GM19193 (cell line): Measurements from ENCODE around the gene EFCAB10.

Experiments
- POLR2A ChIP-seq: IDR thresholded peaks from 4 replicates; pipeline ENCODE4 v1.6.1; 2011; ENCODE audit not compliant: insufficient read depth, insufficient read length; ENCODE audit errors: extremely low read depth

EFCAB10 gene

DNA sequence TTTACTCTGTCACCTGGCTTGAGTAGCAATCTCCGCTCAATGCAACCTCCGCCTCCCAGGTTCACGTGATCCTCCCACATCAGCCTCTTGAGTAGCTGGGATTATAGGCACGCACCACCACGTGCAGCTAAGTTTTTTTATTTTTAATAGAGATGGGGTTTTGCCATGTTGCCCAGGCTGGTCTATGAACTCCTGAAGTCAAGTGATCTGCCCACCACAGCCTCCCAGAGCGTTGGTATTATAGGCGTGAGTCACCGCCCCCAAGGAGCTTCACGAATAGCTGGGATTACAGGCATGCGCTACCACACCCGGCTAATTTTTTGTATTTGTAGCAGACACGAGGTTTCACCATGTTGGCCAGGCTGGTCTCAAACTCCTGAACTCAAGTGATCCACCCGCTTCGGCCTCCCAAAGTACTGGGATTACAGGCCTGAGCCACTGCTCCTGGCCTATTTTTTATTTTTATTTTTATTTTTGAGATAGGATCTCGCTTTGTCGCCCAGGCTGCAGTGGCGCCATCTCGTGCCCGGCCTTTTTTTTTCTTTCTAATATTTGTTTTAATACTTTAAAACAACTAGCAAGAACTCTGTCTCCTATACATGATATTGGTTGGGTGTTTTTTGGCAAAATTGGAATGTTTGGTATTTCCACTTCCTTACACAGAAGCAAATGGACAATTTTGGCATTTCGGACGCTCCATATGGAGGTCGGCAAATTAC, 1.1 kb downstream of the EFCAB10 start:
- TF ChIP-seq POLR2A = no peak

DNA sequence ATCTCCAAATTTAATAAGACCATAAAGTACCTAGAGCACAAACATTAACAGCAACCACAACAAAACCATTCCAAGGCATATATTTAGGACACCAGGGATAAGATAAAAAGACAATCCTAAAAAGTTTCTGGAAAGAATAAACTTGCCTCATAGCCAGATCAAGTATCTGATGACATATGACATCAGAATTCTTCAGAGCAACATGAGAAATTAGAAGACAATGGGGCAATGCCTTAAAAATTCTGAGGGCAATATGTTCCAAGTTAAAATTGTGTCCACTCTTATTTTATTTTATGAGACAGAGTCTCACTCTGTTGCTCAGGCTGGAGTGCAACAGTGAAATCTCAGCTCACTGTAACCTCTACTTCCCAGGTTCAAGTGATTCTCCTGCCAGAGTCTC, 2.8 kb downstream of the EFCAB10 start:
- TF ChIP-seq POLR2A = no peak

DNA sequence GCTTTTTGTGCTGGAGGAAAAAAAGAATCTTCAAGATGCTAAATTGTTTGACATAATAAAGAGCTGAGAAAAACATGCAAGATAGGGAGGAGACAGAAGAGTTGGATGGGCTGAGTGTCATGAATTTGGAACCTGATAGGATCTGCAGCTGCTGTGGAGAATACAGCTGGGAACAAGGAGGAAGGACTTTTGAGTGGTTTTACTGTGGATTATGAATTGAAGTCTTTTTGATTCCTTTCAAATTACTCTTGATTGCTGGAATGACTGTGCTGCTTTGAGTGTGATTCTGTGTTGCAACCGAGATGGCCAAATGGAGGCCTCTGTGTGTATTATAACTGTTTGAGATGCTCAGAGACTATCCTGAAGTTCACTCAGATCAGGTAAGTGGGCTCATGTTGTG, 4.0 kb downstream of the EFCAB10 start:
- TF ChIP-seq POLR2A = no peak

DNA sequence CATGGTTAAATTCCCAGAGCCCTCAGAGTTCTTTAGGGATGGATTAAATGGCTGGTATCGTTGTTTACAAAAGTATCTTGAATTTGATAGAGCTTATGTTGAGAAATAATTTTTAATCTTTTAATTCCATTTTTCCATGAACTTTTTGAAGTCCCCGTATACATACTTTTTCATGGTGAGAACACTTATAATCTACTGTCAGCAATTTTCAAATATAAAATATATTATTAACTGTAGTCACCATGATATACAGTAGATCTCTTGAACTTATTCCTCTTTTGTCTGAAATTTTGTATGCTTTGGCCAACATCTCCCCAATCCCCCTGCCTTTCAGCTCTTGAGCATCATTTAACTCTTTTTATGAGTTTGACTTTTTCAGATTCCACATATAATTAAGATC, 9.4 kb downstream of the EFCAB10 start:
- TF ChIP-seq POLR2A = no peak

DNA sequence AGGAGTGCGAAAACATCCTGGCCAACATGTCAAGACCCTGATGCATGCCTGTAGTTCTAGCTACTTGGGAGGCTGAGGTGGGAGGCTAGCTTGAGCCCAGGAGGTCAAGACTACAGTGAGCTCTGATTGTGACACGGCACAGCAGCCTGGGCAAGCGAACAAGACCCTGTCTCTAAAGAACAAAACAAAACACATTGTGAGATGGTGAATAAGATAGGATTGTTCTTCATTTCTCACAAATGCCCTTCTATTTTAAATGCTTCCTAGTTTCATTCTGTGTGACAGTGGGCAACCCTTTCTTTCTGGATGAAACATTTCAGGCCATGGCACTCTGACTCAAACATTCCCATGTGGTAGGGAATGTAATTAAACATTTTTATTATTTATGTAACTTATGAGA, 13.5 kb downstream of the EFCAB10 start:
- no peak for TF ChIP-seq POLR2A

DNA sequence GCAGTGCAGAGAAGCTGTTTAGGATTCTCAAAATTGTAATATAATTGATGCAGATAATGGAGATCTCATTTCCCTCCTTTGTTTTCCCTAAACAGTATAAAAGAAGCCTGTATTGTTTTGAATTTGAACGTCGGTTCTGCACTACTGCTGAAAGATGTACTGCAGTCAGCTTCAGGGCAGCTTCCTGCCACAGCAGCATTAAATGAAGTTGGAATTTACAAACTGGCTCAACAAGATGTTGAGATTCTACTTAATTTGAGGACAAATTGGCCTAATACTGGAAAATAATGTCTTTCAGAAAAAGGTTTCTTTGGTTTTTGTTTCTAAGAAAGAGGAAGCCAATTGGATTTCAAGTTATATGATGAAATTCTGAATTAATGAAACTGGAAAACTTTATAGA, 14.3 kb downstream of the EFCAB10 start:
- no peak for TF ChIP-seq POLR2A

DNA sequence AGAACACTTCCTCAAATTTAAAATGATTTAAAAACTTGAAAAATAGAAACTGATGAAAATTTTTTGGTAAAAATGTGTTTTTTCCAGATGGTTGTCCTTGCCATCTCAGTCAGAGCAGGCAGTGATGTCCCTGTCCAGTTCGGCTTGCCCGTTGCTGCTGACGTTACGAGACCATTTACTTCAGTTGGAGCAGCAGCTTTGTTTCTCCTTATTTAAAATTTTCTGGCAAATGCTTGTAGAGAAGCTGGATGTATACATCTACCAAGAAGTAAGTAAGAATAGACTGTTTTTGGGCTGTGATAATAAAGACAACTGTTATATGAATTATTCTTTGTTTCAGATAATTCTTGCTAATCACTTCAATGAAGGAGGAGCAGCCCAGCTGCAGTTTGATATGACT, 16.1 kb downstream of the EFCAB10 start:
- TF ChIP-seq POLR2A = no peak

DNA sequence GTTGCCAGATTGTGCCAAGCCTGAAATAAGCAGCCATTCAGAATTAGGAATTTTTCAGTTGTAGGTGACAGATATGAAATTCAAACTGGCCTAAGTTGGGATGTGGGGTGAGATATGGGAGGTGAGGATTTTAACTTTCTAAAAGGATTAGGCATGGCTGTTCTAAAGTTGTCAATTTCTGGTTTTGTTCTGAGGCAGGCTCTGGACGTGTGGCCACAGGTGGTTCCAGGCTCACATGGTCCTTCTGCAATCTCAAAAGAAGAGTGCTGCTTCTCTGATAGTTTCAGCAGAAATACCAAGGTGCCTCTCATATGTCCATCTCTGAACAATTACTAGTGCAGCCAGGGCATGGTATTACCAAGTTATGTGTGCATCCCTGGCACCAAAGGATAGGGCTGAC, 21.4 kb downstream of the EFCAB10 start:
- TF ChIP-seq POLR2A = no peak

DNA sequence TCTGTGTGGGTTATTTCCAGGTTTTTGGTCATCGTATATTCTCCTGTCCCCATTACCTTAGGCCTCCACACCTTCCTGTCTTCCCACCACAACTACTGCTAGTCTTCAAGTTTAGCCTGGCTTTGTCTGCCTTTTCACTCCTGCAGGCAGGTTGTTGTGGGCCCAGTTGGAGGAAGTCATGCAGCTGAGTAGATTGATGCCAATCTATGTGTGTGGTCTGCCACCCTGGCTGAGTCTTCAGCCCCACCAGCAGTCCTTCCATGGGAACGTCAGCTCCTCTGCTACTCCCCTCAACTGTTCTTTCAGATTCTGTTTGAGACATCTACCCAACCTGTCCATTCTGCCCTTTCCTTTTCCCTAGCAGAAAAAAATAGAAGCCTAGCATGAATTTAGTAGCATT, 43.0 kb downstream of the EFCAB10 start:
- TF ChIP-seq POLR2A = no peak

DNA sequence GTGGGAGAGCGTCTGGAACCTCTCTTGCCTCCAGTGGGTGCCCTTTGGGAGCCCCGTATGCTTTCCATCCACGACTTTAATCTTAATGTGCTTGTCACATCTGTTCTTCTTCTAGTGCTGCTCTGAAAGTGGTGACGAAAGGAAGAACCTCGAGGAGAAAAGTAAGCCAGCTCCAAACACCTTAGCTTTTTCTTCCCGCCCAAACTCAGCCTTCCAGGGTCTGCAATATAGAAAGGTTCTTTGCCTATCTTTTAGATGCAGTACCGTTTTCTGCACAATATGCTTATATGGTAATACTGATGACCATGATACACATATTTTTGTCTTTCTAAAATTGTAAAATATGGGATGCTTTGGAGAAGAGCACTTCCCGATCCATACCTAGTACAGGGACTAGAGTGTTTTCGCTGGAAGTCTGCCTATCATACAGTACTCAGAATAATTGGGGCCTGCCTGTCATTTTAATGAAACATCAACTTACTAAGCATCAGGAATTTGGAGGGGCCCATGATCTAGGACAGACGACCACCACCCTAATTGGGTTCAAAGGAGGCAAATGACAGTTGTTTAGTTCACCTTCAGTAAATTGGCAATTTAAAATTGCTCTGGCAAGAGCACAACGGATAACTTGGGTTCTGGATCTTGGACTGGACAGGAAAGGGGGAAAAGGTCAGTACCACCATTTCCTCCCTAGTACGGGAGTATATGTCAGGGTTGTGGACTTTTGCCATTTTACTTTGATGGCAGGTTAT, 48.4 kb downstream of the EFCAB10 start:
- no peak for TF ChIP-seq POLR2A

DNA sequence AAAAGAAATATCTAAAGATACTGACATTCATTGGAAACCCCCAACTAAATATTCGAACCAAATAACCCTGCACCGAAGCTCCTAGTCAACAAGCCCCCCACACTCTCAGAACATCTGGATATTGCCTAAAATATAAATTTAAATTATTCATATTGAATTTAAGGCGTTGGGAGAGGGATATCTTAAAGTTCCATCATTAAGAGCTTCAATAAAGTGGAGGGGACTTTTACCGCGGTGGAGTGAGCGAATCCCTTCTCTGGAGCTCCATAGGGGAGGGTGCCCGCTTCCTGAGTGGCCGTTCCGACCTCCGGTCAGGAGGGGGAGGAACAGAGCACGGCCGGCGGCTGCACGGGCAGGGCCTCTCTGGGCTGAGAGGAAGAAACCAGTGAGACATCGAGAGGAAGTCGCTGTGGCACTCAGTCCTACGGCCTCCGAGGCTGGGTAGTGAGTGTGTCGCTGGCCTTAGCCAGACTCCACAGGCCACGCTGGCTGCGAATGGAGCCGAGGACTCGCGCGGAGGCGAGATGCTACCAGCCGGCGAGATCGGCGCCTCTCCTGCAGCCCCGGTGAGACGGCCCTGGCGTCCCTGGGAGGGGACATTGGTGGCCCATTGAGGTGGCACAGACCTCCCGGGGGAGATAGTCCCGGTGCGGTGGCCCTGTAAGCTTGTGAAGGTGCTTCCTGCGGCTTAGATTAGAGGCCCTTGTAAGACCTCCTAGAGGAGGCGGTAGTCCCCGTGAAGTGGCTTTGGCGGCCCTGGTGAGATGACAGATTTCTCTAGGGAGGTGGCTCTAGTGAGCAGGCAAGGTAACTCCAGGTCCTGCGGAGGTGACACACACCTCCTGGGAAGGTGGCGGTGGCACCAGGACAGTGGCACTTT, 49.3 kb downstream of the EFCAB10 start, which contains the start of gene RINT1:
Gene RINT1, plus strand, starts transcription at position 410 of the 880 bp plus-strand sequence. Its CDS starts 115 bp downstream, at position 525.
- peak; percentile 99 for TF ChIP-seq POLR2A

DNA sequence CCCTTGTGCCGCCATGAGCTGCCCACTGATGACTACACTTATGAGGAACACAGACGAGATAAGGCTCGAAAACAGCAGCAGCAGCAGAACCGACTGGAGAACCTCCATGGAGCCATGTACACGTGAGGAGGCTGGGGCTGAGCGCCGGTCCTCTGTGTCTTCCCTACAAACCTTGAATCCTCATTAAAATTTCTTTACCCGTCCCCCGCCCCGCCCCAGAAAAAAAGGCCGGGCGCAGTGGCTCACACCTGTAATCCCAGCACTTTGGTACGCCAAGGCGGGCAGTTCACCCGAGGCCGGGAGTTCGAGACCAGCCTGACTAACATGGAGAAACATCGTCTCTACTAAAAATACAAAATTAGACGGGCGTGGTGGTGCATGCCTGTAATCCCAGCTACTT, 50.7 kb downstream of the EFCAB10 start:
- TF ChIP-seq POLR2A = no peak

DNA sequence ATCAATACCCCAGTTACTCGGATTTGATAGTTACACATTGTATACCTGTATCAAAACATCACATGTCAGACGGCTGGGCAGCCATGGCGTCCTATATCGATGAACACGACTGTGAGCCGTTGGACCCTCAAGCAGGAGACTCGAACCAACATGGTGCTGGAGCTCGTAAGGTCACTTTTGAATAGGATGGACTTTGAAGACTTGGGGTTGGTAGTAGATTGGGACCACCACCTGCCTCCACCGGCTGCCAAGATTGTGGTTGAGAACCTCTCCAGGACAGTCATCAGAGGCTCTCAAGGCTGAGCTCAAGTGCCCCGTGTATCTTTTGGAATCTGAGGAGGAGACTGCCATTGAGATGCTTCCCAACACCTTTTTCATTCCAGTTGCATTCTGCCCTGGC, 51.2 kb downstream of the EFCAB10 start:
- TF ChIP-seq POLR2A = no peak

DNA sequence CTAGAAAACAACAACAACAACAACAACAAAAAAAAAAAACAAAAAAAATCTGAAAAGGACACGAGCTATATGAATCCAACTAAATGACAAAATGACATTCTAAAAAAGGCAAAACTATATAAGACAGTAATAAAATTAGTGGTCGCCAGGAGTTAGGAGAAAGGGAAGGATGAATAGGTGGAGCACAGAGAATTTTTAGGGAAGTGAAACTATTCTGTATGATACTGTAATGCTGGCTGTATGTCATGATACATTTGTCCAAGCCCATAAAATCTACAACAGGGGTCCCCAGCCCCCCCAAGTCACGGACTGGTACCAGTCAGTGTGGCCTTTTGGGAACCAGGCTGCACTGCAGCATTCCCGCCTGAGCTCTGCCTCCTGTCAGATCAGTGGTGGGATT, 56.5 kb downstream of the EFCAB10 start:
- no peak for TF ChIP-seq POLR2A
